Measurements from ENCODE around the gene PPFIBP2. TPM values are rescaled to one million over a fixed set of nuclear protein-coding genes. Genes with fewer than 3 reads are reported as not detected.

Gene PPFIBP2
- total RNA-seq, 4 donors from 2014 or later: 8.0 to 26.5 (median 11.3) TPM

DNA sequence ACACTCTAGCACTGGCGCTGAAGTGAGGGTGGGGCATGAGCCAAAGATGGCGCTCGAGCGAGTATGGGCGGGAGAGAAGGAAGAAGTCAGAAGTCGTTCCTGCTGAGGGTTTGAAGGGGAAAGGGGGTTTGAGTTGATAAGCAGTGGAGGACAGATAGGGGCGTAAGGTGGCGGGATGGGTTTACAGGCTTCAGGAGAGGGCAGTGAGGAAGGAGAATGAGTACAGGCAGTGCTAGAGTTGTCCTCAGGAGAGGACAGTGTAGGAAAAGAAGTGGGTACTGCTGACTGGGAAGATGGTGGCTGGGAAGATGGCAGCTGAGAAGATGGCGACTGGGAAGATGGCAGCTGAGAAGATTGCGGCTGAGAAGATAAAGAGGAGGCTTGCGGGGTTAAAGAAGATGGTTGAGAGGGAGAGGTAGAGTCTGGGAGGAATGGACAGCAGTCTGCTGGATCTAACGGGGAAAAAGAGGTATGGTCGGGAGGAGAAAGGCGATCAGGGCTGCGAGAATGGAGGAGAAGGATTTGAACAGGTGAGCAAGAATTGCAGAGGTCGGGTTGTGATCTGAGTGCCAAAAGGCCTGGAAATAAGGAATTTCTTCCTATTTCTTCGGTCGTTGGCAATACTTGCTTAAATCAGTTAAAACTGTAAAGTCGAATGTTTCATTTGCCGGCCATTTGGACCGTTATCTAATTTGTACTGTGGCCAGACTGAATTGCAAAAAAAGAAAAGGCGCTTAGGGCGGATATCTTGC is 5.2 kb downstream of the PPFIBP2 start:
- ATAC-seq: no peak
- no peak overlapping the region for H3K27ac ChIP-seq
- H3K36me3 ChIP-seq: no peaks in the 10 kb centered on the region

DNA sequence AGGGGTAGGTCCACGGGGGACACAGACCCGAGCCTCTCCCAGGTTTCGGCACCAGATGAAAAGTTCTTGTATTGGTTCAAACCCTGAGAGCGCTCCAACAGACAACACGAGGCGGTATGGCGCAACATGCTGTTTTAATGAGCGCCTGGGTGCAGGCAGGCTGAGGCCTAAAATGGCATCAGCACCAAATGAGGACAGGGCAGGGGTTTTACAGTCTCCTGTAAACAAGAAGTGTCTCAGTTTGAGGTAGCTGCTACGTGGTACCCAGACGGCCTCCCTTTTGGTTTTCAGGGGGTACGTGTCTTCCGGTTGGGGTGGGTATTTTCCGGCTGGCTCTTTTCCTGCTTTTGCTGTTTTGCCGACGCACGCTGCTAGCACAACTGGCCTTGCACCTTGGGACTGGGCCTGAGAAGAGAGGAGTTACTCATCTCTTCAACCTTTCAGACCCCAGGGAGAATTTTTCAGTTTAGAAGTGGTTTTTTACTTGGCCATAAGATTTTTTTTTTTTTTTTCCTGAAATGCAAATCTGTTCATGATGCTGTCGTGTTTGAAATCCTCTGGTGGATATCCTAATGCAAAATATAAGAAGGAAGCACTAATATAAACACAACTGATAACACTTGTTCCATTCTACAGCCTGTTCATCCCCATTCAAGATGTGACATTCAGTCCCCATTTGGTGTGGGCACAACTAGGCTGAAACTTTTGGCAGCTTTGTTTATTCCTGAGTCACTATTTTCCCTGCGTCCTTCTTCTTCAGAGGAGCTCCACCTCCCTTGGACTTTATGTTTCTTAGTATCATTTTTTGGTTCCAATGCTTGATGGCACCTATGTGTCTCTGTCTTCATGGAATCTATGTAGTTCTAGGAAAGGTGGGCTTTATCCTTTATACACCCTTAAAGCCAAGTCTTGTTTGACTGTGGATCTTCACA is 6.5 kb downstream of the PPFIBP2 start:
- peak overlapping the region in 2 of 4 donors; percentile 40 to 47 for H3K27ac ChIP-seq
- H3K4me3 ChIP-seq: no peak overlapping the region
- H3K36me3 ChIP-seq: no peaks in the 10 kb centered on the region
- no peak for ATAC-seq
- no peaks in the 10 kb centered on the region for H3K27me3 ChIP-seq
- H3K9me3 ChIP-seq: no peaks in the 10 kb centered on the region
- 50 to 56% methylated on average over 2 to 9 of the region's 18 CpGs for WGBS, 2 donors (ENCODE audit: low coverage in 1 of 2)
- peaks cover 0 to 27% (median 5%) of the 10 kb centered on the region in 3 donors for H3K4me1 ChIP-seq
- TF ChIP-seq POLR2A (IDR thresholded peaks at IDR 0.05) (no peak), POLR2AphosphoS5 (IDR thresholded peaks at IDR 0.05) (no peak), EP300 (IDR thresholded peaks at IDR 0.05) (no peak)
- TF ChIP-seq, protein P1, sequence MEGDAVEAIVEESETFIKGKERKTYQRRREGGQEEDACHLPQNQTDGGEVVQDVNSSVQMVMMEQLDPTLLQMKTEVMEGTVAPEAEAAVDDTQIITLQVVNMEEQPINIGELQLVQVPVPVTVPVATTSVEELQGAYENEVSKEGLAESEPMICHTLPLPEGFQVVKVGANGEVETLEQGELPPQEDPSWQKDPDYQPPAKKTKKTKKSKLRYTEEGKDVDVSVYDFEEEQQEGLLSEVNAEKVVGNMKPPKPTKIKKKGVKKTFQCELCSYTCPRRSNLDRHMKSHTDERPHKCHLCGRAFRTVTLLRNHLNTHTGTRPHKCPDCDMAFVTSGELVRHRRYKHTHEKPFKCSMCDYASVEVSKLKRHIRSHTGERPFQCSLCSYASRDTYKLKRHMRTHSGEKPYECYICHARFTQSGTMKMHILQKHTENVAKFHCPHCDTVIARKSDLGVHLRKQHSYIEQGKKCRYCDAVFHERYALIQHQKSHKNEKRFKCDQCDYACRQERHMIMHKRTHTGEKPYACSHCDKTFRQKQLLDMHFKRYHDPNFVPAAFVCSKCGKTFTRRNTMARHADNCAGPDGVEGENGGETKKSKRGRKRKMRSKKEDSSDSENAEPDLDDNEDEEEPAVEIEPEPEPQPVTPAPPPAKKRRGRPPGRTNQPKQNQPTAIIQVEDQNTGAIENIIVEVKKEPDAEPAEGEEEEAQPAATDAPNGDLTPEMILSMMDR (IDR thresholded peaks at IDR 0.05): no peak

More for the DNA sequence above, 5.2 kb downstream of the PPFIBP2 start:
- TF ChIP-seq POLR2A (IDR thresholded peaks at IDR 0.05): no peak
- TF ChIP-seq EP300 (IDR thresholded peaks at IDR 0.05): no peak
- TF ChIP-seq POLR2AphosphoS5 (IDR thresholded peaks at IDR 0.05): no peak
- TF ChIP-seq, protein P1 (IDR thresholded peaks at IDR 0.05): no peak
- Histone ChIP-seq H3K9me3 (no peaks in the 10 kb centered on the region), H3K4me1 (peaks cover 0 to 33% (median 5%) of the 10 kb centered on the region in 3 donors), H3K27me3 (no peaks in the 10 kb centered on the region), H3K4me3 (no peak overlapping the region)
- WGBS, 2 donors (ENCODE audit: low coverage in 1 of 2): 92 to 93% methylated on average over 21 to 23 of the region's 23 CpGs

DNA sequence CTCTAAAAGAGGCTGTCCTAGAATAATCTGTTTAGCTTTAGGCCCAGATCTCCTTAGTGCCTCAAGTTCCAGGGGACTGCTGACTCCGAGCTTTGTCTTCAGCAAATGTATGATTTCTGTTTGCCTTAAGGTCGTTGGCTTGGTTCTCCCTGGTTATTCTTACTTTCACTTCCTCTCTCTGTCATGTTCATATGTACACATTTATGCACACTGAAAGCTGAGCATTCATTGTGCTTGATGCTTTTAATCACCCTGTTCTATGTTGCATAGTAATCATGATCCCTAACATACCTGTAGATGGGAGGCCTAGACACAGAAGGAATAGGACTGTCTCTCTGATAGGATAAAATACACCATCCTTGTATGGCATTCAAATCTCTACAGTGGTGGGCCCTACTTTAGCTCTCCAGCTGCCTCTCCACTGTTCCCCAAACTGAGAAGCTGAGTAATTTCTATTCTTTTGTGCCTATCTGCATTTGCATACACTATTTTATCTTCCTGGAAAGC is 7.2 kb downstream of the PPFIBP2 start:
- H3K4me1 ChIP-seq: peaks cover 0 to 24% (median 5%) of the 10 kb centered on the region in 3 donors
- peak overlapping the region in 2 of 4 donors; percentile 40 to 47 for H3K27ac ChIP-seq
- no peaks in the 10 kb centered on the region for H3K36me3 ChIP-seq
- no peak overlapping the region for H3K4me3 ChIP-seq
- no peaks in the 10 kb centered on the region for H3K27me3 ChIP-seq
- ATAC-seq: peak; percentile 11
- TF ChIP-seq POLR2A (IDR thresholded peaks at IDR 0.05): no peak
- TF ChIP-seq, protein P1 (IDR thresholded peaks at IDR 0.05): no peak
- TF ChIP-seq EP300 (IDR thresholded peaks at IDR 0.05): no peak
- no peak for TF ChIP-seq POLR2AphosphoS5 (IDR thresholded peaks at IDR 0.05)
- no peaks in the 10 kb centered on the region for H3K9me3 ChIP-seq
- WGBS, 2 donors (ENCODE audit: low coverage in 1 of 2): 0 to 20% methylated on average over 1 of the region's 2 CpGs

DNA sequence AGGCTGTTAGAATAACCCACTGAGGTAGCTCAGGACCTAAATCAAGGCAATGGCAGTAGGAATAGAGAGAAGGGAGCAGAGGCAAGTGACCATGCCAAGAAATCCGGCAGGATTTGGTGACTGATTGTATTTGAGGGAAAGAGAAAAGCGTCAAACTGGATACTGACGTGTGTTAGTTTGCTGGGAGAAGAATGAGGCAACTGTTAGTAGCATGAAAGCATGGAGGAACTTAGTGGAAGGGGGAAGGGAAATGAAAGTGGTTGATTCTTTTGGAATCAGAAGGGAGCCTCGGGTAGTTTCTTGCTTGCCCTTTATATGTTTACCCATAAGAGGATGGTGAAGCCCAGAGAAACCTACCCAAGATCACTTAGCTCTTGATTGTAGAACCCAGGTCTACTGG is 8.3 kb downstream of the PPFIBP2 start:
- no peaks in the 10 kb centered on the region for H3K36me3 ChIP-seq
- H3K4me1 ChIP-seq: peaks cover 0 to 24% (median 5%) of the 10 kb centered on the region in 3 donors
- TF ChIP-seq, protein P1 (IDR thresholded peaks at IDR 0.05): no peak
- TF ChIP-seq EP300 (IDR thresholded peaks at IDR 0.05) (no peak), POLR2A (IDR thresholded peaks at IDR 0.05) (no peak), POLR2AphosphoS5 (IDR thresholded peaks at IDR 0.05) (no peak)
- H3K27ac ChIP-seq: peak overlapping the region in 1 of 4 donors; percentile 49
- no peak overlapping the region for H3K4me3 ChIP-seq
- H3K27me3 ChIP-seq: no peaks in the 10 kb centered on the region
- no peak for ATAC-seq
- 59 to 60% methylated on average over 4 of the region's 4 CpGs for WGBS, 2 donors (ENCODE audit: low coverage in 1 of 2)
- H3K9me3 ChIP-seq: no peaks in the 10 kb centered on the region
